K562 (cell line): ENCODE measurements around the gene DHRS11.

ENCODE experiments used
- CGGBP1 ChIP-seq: fragments of 250-450 bp; sonication (Bioruptor Pico); IDR thresholded peaks from 2 replicates; pipeline ENCODE4 v1.9.0; 2021; ENCODE audit warnings: mild to moderate bottlenecking
- CTCF ChIP-seq, 3 experiments: IDR thresholded peaks in 2 of 3; conservative IDR thresholded peaks in 1 of 3; 2 replicates each; pipeline ENCODE4 v1.5.1; 2011 to 2012; ENCODE audit warnings: low read length in 3 of 3, mild to moderate bottlenecking in 3 of 3, control low read depth in 2 of 3, improper control_type of control experiment in 1 of 3, inconsistent platforms in 1 of 3, low read depth in 1 of 3, mixed read lengths in 1 of 3, moderate library complexity in 1 of 3; ENCODE audit not compliant: insufficient read depth in 2 of 3
- FOXM1 ChIP-seq, 2 experiments: fragments of 450-650 bp in 1 of 2; sonication (generic) in 1 of 2; formaldehyde crosslinking in 1 of 2; IDR thresholded peaks; 2 replicates each; pipeline versions ENCODE4 v1.6.1 to v1.9.0; 2017 to 2022; ENCODE audit warnings: low read depth in 2 of 2, mild to moderate bottlenecking in 2 of 2, missing genetic modification reagents in 1 of 2, moderate library complexity in 1 of 2
- GABPA ChIP-seq: fragments of 200-800 bp; sonication (Bioruptor generic); conservative IDR thresholded peaks from 2 replicates; pipeline ENCODE4 v1.6.1; 2016; ENCODE audit warnings: low read depth, missing genetic modification characterization, missing compliant biosample characterization
- HOXB6 ChIP-seq: fragments of 250-450 bp; sonication (Bioruptor Pico); IDR thresholded peaks from 2 replicates; pipeline ENCODE4 v1.5.1; 2022; ENCODE audit warnings: mild to moderate bottlenecking, borderline replicate concordance
- MXD1 ChIP-seq: fragments of 250-450 bp; sonication (Bioruptor Pico); IDR thresholded peaks from 2 replicates; pipeline ENCODE4 v1.8.0; 2021; ENCODE audit warnings: borderline replicate concordance, mild to moderate bottlenecking, moderate library complexity; ENCODE audit not compliant: poor library complexity, severe bottlenecking
- MYC ChIP-seq, 2 experiments: fragments of 250-450 bp in 1 of 2; sonication (Bioruptor Pico) in 1 of 2; IDR thresholded peaks; 2 replicates each; pipeline versions ENCODE4 v1.5.1 to v1.6.1; 2012 to 2021; ENCODE audit warnings: low read depth in 2 of 2, borderline replicate concordance in 1 of 2, improper control_type of control experiment in 1 of 2, low read length in 1 of 2, mild to moderate bottlenecking in 1 of 2, moderate library complexity in 1 of 2
- RCOR1 ChIP-seq, 2 experiments: IDR thresholded peaks; 2 replicates each; pipeline ENCODE4 v1.6.1; 2012; ENCODE audit warnings: low read depth in 2 of 2, low read length in 2 of 2, borderline replicate concordance in 1 of 2, improper control_type of control experiment in 1 of 2
- ZNF518B ChIP-seq: fragments of 250-450 bp; sonication (Bioruptor Pico); IDR thresholded peaks from 2 replicates; pipeline ENCODE4 v1.5.0; 2021; ENCODE audit warnings: mild to moderate bottlenecking, moderate library complexity

GRCh38 chr17:36566081-36566480, 25.6 kb upstream of the DHRS11 start:
- TF ChIP-seq MYC (IDR thresholded peaks at IDR 0.05; ENCODE audit: low read depth, low read length) (no peak), MYC (CRISPR knock-in tag; IDR thresholded peaks at IDR 0.05; ENCODE audit: borderline replicate concordance, low read depth) (no peak), MXD1 (CRISPR knock-in tag) (no peak), CTCF (IDR thresholded peaks at IDR 0.05 in 2 of 3, conservative IDR thresholded peaks at IDR 0.05 in 1 of 3; ENCODE audit: insufficient read depth in 2 of 3, low read depth in 1 of 3, low read length in 3 of 3) (no peak), GABPA (tag) (no peak), ZNF518B (CRISPR knock-in tag) (no peak), HOXB6 (no peak), FOXM1 (IDR thresholded peaks at IDR 0.05; ENCODE audit: low read depth) (no peak), FOXM1 (CRISPR knock-in tag; IDR thresholded peaks at IDR 0.05; ENCODE audit: low read depth) (no peak), CGGBP1 (no peak), RCOR1 (IDR thresholded peaks at IDR 0.05; ENCODE audit: borderline replicate concordance in 1 of 2, low read depth in 2 of 2, low read length in 2 of 2) (no peak)
